Measurements from ENCODE around the gene FAIM2. TPM values are rescaled to one million over a fixed set of nuclear protein-coding genes. Genes with fewer than 3 reads are reported as not detected.

Gene FAIM2
- total RNA-seq, 1 experiment from 2014 or later, result 0.49 TPM

DNA sequence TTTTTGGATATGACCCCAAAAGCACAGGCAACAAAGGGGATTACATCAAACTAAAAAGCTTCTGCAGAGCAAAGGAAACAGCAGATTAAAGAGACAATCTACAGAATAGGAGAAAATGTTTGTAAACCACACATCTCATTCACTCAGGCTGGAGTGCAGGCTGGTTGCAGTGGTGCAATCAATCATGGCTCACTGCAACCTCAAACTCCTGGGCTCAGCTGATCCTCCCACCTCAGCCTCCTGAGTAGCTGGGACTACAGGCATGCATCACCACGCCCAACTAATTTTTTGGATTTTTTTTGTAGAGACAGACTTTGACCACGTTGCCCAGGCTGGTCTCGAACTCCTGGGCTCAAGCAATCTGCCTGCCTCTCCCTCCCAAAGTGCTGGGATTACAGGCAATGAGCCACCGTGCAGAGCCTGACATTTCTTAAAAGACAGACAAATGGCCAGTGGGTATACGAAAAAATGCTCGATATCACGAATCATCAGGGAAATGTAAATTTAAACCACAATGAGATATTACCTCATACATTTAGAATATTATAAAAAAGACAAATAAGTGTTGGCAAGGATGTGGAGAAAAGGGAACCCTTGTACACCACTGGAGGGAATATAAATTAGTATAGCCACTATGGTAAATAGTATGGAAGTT is 85.3 kb downstream of the FAIM2 start:
- Histone ChIP-seq H3K4me3 (ENCODE audit: low read depth in 2 of 2, low read length in 2 of 2) (no peak overlapping the region), H3K4me1 (ENCODE audit: control insufficient read depth, insufficient read depth, low read length) (no peaks in the 10 kb centered on the region), H3K27ac (ENCODE audit: low read length) (no peak overlapping the region), H3K9me3 (ENCODE audit: control insufficient read depth, insufficient read depth, low read depth, low read length) (no peaks in the 10 kb centered on the region), H3K27me3 (ENCODE audit: control insufficient read depth, insufficient read depth, low read length) (no peaks in the 10 kb centered on the region), H3K36me3 (ENCODE audit: control insufficient read depth, insufficient read depth, low read length) (no peaks in the 10 kb centered on the region)
- in situ Hi-C loops (cut with HindIII; ENCODE audit: low pct_unique_long_range_greater_than_20kb, low sequenced_read_pairs), result no loop called here
- no TSS peak for BruUV-seq (replicated peaks)
- no peak for TF ChIP-seq SIN3A (IDR thresholded peaks at IDR 0.05; ENCODE audit: borderline replicate concordance, insufficient read depth, low read depth, low read length)
- no peak for TF ChIP-seq TCF7L2 (IDR thresholded peaks at IDR 0.05; ENCODE audit: low read depth, low read length)
- TF ChIP-seq, protein P1, sequence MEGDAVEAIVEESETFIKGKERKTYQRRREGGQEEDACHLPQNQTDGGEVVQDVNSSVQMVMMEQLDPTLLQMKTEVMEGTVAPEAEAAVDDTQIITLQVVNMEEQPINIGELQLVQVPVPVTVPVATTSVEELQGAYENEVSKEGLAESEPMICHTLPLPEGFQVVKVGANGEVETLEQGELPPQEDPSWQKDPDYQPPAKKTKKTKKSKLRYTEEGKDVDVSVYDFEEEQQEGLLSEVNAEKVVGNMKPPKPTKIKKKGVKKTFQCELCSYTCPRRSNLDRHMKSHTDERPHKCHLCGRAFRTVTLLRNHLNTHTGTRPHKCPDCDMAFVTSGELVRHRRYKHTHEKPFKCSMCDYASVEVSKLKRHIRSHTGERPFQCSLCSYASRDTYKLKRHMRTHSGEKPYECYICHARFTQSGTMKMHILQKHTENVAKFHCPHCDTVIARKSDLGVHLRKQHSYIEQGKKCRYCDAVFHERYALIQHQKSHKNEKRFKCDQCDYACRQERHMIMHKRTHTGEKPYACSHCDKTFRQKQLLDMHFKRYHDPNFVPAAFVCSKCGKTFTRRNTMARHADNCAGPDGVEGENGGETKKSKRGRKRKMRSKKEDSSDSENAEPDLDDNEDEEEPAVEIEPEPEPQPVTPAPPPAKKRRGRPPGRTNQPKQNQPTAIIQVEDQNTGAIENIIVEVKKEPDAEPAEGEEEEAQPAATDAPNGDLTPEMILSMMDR (IDR thresholded peaks at IDR 0.05), result no peak
- TF ChIP-seq REST (IDR thresholded peaks at IDR 0.05; ENCODE audit: insufficient read depth in 1 of 2, low read depth in 2 of 2, low read length in 1 of 2), result no peak
- TF ChIP-seq POLR2AphosphoS5 (IDR thresholded peaks at IDR 0.05; ENCODE audit: low read depth, low read length), result no peak
- ATAC-seq (no peak), DNase-seq (ENCODE audit: low read depth, low spot score) (no peak)
- POLR2A ChIA-PET, result no interaction called here
- CTCF ChIA-PET, result no interaction called here
- intact Hi-C loops (cut with micrococcal nuclease; ENCODE audit: unreplicated experiment), result no loop called here

Other genes starting within 250 kb of the FAIM2 start
- 25.7 TPM for gene FMNL3, start 196.5 kb downstream of the FAIM2 start, total RNA-seq (2021; ENCODE audit: unreplicated experiment)
- gene TMBIM6, start 162.3 kb downstream of the FAIM2 start, total RNA-seq (2021; ENCODE audit: unreplicated experiment), result 525 TPM
- gene NCKAP5L, start 75.5 kb downstream of the FAIM2 start, total RNA-seq (2021; ENCODE audit: unreplicated experiment), result 17.3 TPM
- 4.8 TPM for gene BCDIN3D, start 60.8 kb downstream of the FAIM2 start, total RNA-seq (2021; ENCODE audit: unreplicated experiment)
- gene AQP2, start 46.8 kb upstream of the FAIM2 start, total RNA-seq (2021; ENCODE audit: unreplicated experiment), result 0.36 TPM
- gene AQP5, start 58.0 kb upstream of the FAIM2 start, total RNA-seq (2021; ENCODE audit: unreplicated experiment), result 0.72 TPM
- 0.31 TPM for gene AQP6, start 69.0 kb upstream of the FAIM2 start, total RNA-seq (2021; ENCODE audit: unreplicated experiment)
- 147 TPM for gene RACGAP1, start 121.6 kb upstream of the FAIM2 start, total RNA-seq (2021; ENCODE audit: unreplicated experiment)
- gene ASIC1, start 153.7 kb upstream of the FAIM2 start, total RNA-seq (2021; ENCODE audit: unreplicated experiment), result 13.5 TPM
- gene SMARCD1, start 181.4 kb upstream of the FAIM2 start, total RNA-seq (2021; ENCODE audit: unreplicated experiment), result 84.9 TPM
- gene GPD1, start 200.1 kb upstream of the FAIM2 start, total RNA-seq (2021; ENCODE audit: unreplicated experiment), result 0.28 TPM
- gene COX14, start 208.3 kb upstream of the FAIM2 start, total RNA-seq (2021; ENCODE audit: unreplicated experiment), result 74.5 TPM

All from Panc1 (cell line).